Vagina (tissue), 2 donors: ENCODE measurements around the gene FBXL16.

Source experiments
- CTCF ChIP-seq, 3 experiments: fragments of 450-650 bp in 2 of 3; fragments of 200-600 bp in 1 of 3; sonication (generic) in 1 of 3; IDR thresholded peaks; one replicate each; pipeline ENCODE4 v1.5.1; 2017 to 2019; ENCODE audit warnings: antibody characterized with exemption in 3 of 3, mild to moderate bottlenecking in 2 of 3, moderate library complexity in 2 of 3
- POLR2A ChIP-seq, 2 donors: fragments of 450-650 bp; IDR thresholded peaks; one replicate each; pipeline ENCODE4 v1.6.1; 2017; ENCODE audit warnings: antibody characterized with exemption in 2 of 2, mild to moderate bottlenecking in 2 of 2, moderate library complexity in 2 of 2

- TF ChIP-seq CTCF (IDR thresholded peaks at IDR 0.05) (no peak), POLR2A (IDR thresholded peaks at IDR 0.05) (no peak)
Observed at GRCh38 chr16:716200-716568, 10.6 kb upstream of the FBXL16 start.
